Measurements from ENCODE around the gene BCAP29.
A peak's percentile ranks its signal among the peaks of the same experiment; 100 is the strongest.

GRCh38 chr7:107660381-107661080 is 80.5 kb downstream of the BCAP29 start, which contains the start of gene SLC26A4:
- no peak for TF ChIP-seq CTCF (IDR thresholded peaks at IDR 0.05)
- TF ChIP-seq POLR2A (IDR thresholded peaks at IDR 0.05) = peak in 1 of 2 donors; percentile 65

Measured in thyroid gland (tissue), 4 donors.